ENCODE results near the gene NUP205. TPM values are rescaled to one million over a fixed set of nuclear protein-coding genes. Genes with fewer than 3 reads are reported as not detected.

Gene NUP205
- total RNA-seq, 1 experiment from 2014 or later, result 90.4 TPM

DNA sequence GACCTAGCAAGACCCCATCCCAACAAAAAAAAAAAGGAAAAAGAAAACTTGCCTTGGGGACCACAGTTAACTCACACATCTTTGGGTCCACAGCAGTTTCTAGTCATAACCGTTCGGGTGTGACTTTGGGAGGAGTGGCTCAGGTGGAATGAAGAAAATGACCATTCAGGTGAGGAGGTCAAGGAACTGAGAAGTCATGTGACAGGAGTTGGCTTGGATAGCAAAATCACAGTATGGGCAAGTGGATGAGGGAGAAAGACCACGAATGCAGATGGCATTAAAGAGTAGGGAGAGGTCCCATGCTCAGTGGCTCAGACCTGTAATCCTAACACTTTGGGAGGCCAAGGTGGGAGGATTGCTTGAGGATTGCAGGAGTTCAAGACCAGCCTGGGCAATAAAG, 30.7 kb upstream of the NUP205 start:
- Histone ChIP-seq H3K4me1 (ENCODE audit: control insufficient read depth, insufficient read depth, low read length) (no peaks in the 10 kb centered on the region), H3K4me3 (ENCODE audit: low read depth in 2 of 2, low read length in 2 of 2) (no peak overlapping the region), H3K27ac (ENCODE audit: low read length) (no peak overlapping the region), H3K36me3 (ENCODE audit: control insufficient read depth, insufficient read depth, low read length) (no peaks in the 10 kb centered on the region), H3K27me3 (ENCODE audit: control insufficient read depth, insufficient read depth, low read length) (no peaks in the 10 kb centered on the region), H3K9me3 (ENCODE audit: control insufficient read depth, insufficient read depth, low read depth, low read length) (no peaks in the 10 kb centered on the region)
- ATAC-seq (no peak), DNase-seq (ENCODE audit: low read depth, low spot score) (no peak)
- TF ChIP-seq, protein P1, sequence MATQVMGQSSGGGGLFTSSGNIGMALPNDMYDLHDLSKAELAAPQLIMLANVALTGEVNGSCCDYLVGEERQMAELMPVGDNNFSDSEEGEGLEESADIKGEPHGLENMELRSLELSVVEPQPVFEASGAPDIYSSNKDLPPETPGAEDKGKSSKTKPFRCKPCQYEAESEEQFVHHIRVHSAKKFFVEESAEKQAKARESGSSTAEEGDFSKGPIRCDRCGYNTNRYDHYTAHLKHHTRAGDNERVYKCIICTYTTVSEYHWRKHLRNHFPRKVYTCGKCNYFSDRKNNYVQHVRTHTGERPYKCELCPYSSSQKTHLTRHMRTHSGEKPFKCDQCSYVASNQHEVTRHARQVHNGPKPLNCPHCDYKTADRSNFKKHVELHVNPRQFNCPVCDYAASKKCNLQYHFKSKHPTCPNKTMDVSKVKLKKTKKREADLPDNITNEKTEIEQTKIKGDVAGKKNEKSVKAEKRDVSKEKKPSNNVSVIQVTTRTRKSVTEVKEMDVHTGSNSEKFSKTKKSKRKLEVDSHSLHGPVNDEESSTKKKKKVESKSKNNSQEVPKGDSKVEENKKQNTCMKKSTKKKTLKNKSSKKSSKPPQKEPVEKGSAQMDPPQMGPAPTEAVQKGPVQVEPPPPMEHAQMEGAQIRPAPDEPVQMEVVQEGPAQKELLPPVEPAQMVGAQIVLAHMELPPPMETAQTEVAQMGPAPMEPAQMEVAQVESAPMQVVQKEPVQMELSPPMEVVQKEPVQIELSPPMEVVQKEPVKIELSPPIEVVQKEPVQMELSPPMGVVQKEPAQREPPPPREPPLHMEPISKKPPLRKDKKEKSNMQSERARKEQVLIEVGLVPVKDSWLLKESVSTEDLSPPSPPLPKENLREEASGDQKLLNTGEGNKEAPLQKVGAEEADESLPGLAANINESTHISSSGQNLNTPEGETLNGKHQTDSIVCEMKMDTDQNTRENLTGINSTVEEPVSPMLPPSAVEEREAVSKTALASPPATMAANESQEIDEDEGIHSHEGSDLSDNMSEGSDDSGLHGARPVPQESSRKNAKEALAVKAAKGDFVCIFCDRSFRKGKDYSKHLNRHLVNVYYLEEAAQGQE (IDR thresholded peaks at IDR 0.05; ENCODE audit: insufficient read depth in 1 of 2, low read depth in 2 of 2, low read length in 1 of 2), result no peak
- TF ChIP-seq TCF7L2 (IDR thresholded peaks at IDR 0.05; ENCODE audit: low read depth, low read length) (no peak), SIN3A (IDR thresholded peaks at IDR 0.05; ENCODE audit: borderline replicate concordance, insufficient read depth, low read depth, low read length) (no peak), POLR2AphosphoS5 (IDR thresholded peaks at IDR 0.05; ENCODE audit: low read depth, low read length) (no peak)
- TF ChIP-seq, protein P2, sequence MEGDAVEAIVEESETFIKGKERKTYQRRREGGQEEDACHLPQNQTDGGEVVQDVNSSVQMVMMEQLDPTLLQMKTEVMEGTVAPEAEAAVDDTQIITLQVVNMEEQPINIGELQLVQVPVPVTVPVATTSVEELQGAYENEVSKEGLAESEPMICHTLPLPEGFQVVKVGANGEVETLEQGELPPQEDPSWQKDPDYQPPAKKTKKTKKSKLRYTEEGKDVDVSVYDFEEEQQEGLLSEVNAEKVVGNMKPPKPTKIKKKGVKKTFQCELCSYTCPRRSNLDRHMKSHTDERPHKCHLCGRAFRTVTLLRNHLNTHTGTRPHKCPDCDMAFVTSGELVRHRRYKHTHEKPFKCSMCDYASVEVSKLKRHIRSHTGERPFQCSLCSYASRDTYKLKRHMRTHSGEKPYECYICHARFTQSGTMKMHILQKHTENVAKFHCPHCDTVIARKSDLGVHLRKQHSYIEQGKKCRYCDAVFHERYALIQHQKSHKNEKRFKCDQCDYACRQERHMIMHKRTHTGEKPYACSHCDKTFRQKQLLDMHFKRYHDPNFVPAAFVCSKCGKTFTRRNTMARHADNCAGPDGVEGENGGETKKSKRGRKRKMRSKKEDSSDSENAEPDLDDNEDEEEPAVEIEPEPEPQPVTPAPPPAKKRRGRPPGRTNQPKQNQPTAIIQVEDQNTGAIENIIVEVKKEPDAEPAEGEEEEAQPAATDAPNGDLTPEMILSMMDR (IDR thresholded peaks at IDR 0.05), result no peak
- POLR2A ChIA-PET, result no interaction called here
- intact Hi-C loops (cut with micrococcal nuclease; ENCODE audit: unreplicated experiment) (no loop called here), in situ Hi-C loops (cut with HindIII; ENCODE audit: low pct_unique_long_range_greater_than_20kb, low sequenced_read_pairs) (no loop called here)
- CTCF ChIA-PET, result no interaction called here
- no TSS peak for BruUV-seq (replicated peaks)

DNA sequence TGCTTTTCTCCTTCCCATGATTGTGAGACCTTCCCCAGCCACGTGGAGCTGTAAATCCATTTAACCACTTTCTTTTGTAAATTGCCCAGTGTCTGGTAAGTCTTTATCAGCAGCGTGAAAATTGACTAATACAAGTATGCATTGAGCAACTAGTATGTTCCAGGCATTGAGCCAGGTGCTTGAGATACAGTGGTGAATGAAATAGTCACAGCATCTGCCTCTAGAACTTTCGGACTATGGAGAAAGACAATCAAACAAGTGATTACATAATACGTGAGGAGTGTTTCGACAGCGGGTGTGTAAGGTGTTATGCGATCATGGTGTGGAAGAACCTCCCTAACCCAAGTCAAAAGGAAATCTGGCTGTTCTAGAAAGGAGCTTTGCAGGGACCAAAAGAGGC, 21.6 kb upstream of the NUP205 start:
- ATAC-seq (no peak), DNase-seq (ENCODE audit: low read depth, low spot score) (no peak)
- CTCF ChIA-PET, result interaction anchor here (0.6 kb wide), 1 partner anchor 698 kb away, joined by 3 read pairs; no protein-coding TSS in a partner anchor
- POLR2A ChIA-PET, result no interaction called here
- no peaks in the 10 kb centered on the region for H3K4me1 ChIP-seq (ENCODE audit: control insufficient read depth, insufficient read depth, low read length)
- no TSS peak for BruUV-seq (replicated peaks)
- H3K36me3 ChIP-seq (ENCODE audit: control insufficient read depth, insufficient read depth, low read length), result no peaks in the 10 kb centered on the region
- no peak overlapping the region for H3K27ac ChIP-seq (ENCODE audit: low read length)
- intact Hi-C loops (cut with micrococcal nuclease; ENCODE audit: unreplicated experiment), result no loop called here
- in situ Hi-C loops (cut with HindIII; ENCODE audit: low pct_unique_long_range_greater_than_20kb, low sequenced_read_pairs), result no loop called here
- peaks cover 4% of the 10 kb centered on the region; the same call in 1 of the 2 replicates for H3K27me3 ChIP-seq (ENCODE audit: control insufficient read depth, insufficient read depth, low read length)
- H3K4me3 ChIP-seq (ENCODE audit: low read depth in 2 of 2, low read length in 2 of 2), result no peak overlapping the region
- no peaks in the 10 kb centered on the region for H3K9me3 ChIP-seq (ENCODE audit: control insufficient read depth, insufficient read depth, low read depth, low read length)
- TF ChIP-seq SIN3A (IDR thresholded peaks at IDR 0.05; ENCODE audit: borderline replicate concordance, insufficient read depth, low read depth, low read length), result no peak
- TF ChIP-seq, protein P2 (IDR thresholded peaks at IDR 0.05), result no peak
- no peak for TF ChIP-seq TCF7L2 (IDR thresholded peaks at IDR 0.05; ENCODE audit: low read depth, low read length)
- no peak for TF ChIP-seq POLR2AphosphoS5 (IDR thresholded peaks at IDR 0.05; ENCODE audit: low read depth, low read length)
- TF ChIP-seq, protein P1 (IDR thresholded peaks at IDR 0.05; ENCODE audit: insufficient read depth in 1 of 2, low read depth in 2 of 2, low read length in 1 of 2), result no peak

All from Panc1 (cell line).